GM12875 (cell line): ENCODE measurements around the gene MPO.
A peak's percentile ranks its signal among the peaks of the same experiment; 100 is the strongest.

Source experiments
- H3K4me3 ChIP-seq: one replicate; pipeline ENCODE4 v1.5.1; 2011; ENCODE audit warnings: low read depth, low read length, control low read depth
- TF ChIP-seq, protein P1 (sequence below): IDR thresholded peaks from 2 replicates; pipeline ENCODE4 v1.5.1; 2011; ENCODE audit warnings: low read depth, mild to moderate bottlenecking, control low read depth, inconsistent platforms, low read length, moderate library complexity, borderline replicate concordance; ENCODE audit not compliant: insufficient read depth

The MPO gene

GRCh38 chr17:58281511-58282011 is 826 bp upstream of the MPO start:
- H3K4me3 ChIP-seq, result no peak overlapping the region
- TF ChIP-seq, protein P1, sequence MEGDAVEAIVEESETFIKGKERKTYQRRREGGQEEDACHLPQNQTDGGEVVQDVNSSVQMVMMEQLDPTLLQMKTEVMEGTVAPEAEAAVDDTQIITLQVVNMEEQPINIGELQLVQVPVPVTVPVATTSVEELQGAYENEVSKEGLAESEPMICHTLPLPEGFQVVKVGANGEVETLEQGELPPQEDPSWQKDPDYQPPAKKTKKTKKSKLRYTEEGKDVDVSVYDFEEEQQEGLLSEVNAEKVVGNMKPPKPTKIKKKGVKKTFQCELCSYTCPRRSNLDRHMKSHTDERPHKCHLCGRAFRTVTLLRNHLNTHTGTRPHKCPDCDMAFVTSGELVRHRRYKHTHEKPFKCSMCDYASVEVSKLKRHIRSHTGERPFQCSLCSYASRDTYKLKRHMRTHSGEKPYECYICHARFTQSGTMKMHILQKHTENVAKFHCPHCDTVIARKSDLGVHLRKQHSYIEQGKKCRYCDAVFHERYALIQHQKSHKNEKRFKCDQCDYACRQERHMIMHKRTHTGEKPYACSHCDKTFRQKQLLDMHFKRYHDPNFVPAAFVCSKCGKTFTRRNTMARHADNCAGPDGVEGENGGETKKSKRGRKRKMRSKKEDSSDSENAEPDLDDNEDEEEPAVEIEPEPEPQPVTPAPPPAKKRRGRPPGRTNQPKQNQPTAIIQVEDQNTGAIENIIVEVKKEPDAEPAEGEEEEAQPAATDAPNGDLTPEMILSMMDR, result no peak

GRCh38 chr17:58279736-58280479 is 827 bp downstream of the MPO start:
- H3K4me3 ChIP-seq, result no peak overlapping the region

DNA sequence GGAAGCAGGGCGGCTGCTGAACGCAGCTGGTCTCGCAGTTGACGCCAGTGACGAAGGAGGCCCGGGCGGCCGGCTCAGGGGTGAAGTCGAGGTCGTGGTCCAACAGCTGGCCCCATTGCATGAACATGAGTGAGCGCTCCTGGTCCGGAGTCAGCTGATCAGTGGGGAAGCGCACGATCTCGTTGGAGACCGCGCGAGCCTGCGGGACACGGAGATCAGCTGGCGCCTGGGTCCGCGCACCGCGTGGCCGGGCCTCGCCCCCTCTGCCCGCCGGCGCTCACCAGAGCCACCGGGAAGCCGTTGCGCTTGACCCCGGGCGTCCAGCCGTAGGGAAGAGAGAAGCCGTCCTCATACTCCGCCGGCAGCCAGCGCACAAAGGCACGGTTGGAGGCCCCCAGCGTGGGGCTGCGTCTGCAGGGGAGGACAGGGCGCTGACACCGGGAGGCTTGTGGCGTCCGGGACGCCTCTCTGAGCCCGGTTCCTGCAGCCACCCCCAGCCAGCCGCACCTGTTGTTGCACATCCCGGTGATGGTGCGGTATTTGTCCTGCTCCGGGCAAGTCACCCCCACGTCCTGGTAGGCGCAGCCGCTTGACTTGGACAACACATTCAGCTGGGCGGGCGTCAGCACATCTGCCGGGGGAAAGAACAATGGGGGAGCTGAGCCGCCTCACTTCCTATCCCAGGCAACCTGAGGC is 1.6 kb downstream of the MPO start:
- no peak overlapping the region for H3K4me3 ChIP-seq
- TF ChIP-seq, protein P1, result no peak

More at GRCh38 chr17:58279736-58280479, 827 bp downstream of the MPO start:
- TF ChIP-seq, protein P1, result no peak

DNA sequence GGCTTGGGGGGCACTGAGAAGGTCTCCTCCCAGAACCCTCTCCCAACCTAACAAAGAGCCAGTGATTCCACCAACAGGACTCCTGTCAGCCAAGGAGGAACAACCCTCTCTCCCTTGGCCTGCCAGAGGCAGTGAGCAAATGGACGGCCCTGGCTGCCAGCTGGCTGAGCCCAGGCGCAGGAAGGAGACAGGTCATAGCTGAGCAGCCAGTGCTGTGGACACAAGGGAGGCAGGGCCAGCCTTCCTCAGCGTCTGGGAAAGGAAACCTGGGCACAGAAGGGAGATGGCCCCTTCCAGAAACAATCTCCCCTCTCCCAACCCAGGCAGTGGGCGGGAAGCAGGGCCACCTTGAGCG is 2.1 kb downstream of the MPO start:
- H3K4me3 ChIP-seq, result no peak overlapping the region
- TF ChIP-seq, protein P1, result no peak

GRCh38 chr17:58277802-58278595 is 2.7 kb downstream of the MPO start:
- H3K4me3 ChIP-seq, result no peak overlapping the region
- TF ChIP-seq, protein P1, result no peak

DNA sequence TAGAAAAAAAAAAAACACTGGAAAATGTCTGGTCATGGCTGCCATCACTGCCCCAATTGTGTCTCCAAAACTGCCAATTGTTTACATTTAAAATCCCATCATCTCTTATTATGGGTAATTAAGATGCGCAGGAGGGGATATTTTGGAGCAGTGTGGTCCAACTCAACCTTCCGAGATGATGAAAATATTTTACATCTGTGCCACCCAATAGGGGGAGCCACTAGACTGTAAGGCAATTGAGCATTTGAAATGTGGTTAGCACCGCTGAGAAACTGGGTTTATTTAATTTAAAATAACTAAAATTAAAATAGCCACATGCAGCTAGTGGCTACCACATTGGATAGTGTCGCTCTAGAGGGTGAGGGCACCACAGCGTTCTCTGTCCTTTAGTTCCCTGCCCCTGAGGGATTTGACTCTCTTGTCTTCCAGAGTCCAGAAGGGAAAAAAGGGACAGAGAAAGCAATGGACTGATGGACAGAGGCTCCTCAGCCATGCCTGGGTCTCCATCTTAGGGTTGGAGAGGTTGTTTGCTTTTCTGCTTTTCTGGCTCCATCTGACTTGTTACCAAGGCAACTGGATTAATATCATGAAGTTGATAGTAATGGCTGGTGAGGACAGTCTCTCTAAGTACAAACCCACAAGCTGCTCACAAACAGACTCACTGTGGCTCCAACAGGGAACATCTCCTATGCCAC is 3.5 kb downstream of the MPO start:
- no peak overlapping the region for H3K4me3 ChIP-seq
- TF ChIP-seq, protein P1, result peak; percentile 45; the same call in 1 of the 2 replicates
